HG03571 (cell line): ENCODE results near the gene LEO1.
"Not testable (repeated sequence)": the region's sequence is repeated elsewhere in the genome, so short reads cannot be mapped to it uniquely, and the experiment has no call there.

ENCODE experiments used
- ATAC-seq: cut with Tn5 transposase; IDR thresholded peaks from one replicate; pipeline ENCODE4 v1.9.1; 2021; ENCODE audit not compliant: unreplicated experiment

Gene LEO1

DNA sequence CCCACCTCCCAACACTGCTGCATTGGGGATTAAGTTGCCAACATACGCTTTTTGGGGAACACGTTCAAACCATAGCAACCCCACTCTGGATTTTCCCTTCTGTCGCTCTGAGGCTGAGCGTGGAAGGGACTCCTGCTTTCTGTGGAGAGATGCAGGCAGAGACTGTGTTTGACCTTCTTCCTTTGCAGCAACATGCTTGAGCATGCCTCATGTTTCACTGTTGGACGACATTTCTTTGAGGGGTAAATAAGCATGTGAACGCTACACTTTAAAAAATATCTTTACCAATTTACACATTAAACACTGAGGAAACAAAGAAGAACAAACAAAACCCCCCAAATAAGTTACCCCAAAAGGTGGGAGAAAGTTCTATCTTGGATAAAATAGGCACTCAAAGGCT is 33.2 kb upstream of the LEO1 start:
- no peak for ATAC-seq

DNA sequence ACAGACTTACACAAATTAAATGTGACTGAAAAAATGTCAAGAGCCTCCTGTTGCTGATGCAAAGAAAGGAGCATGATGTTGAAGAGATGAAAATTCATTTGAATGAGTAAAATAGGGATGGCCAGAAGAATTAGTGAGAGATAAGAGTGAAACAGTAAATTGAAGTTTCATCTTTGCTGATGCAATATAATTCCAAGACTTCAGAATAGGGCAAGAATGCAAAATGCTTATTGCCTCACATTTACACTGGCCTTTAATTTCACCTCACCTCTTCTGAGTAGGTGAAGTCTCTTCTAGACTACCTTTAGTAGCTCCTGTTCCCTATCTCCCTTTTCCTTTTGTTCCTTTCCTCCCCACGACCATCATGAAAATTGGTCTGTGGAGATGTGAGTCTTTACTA is 32.1 kb upstream of the LEO1 start:
- ATAC-seq: no peak

DNA sequence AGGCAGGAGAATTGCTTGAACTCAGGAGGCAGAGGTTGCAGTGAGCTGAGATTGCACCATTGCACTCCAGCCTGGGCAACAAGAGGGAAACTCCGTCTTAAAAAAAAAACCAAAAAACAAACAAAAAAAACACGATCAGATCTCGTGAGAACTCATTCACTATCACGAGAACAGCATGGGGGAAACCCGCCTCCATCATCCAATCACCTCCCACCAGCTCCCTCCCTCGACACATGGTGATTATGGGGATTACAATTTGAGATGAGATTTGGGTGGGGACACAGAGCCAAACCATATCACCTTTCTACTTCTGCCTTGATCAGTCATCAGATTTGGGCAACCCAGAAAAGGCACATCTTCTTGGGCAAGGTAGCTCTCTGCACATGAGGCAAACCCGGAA is 31.5 kb upstream of the LEO1 start:
- ATAC-seq: not testable (repeated sequence)

DNA sequence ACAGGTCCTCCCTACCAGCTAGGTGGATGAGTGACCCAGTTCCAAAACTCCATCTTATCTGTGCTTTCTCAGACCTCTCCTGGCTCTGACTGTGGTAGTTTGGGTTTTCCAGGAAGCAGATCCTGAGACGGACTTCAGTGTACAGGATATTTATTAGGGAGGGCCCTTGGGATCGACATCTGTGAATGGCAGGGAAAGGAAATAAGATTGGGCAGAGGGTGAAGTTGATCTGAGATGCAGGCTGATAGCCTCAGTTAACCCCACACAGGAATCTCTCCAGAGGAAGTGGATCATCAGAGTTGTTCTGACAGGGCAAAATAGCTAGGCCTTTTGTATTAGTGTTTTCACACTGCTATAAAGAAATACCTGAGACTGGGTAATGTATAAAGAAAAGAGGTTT is 30.8 kb upstream of the LEO1 start:
- no peak for ATAC-seq

- no peak for ATAC-seq
Measured at GRCh38 chr15:51992953-51993352, 21.4 kb upstream of the LEO1 start.

GRCh38 chr15:51991141-51991540 is 19.6 kb upstream of the LEO1 start:
- ATAC-seq: no peak

GRCh38 chr15:51982770-51983103 is 11.2 kb upstream of the LEO1 start:
- no peak for ATAC-seq

DNA sequence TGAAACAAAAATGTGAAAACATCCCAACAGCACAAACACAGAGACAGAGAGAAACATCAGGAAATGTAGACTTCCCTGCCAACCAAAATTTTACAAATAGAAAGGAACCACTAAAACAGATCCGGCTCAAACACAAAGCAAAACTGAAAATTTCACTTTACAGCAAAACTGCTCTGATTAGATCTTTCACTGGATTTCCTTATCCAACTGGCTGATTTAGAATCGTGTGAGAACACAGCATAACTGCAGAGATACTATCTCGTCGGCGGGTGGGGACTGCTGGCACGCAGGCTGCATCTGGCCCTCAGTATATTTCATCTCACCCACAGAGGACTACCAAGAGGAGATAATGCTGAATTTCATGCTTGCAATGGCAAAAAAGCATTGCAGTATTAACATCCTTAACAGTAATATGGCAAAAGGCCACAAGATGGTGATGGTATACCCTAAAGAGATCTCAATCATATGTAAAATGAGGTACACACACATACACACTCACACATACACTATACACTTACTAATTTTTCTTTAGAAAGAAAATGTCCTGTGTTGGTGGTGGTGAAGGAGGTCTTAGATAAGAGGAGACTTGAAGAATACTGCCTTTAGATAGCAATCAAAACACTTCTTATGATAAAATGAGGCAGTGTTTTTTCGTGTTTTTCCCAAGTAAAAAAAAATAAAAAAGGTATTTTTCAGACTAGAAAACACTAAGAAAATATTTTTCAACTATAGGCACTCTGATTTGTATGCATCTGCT is 10.6 kb upstream of the LEO1 start:
- peak; percentile 94 for ATAC-seq

DNA sequence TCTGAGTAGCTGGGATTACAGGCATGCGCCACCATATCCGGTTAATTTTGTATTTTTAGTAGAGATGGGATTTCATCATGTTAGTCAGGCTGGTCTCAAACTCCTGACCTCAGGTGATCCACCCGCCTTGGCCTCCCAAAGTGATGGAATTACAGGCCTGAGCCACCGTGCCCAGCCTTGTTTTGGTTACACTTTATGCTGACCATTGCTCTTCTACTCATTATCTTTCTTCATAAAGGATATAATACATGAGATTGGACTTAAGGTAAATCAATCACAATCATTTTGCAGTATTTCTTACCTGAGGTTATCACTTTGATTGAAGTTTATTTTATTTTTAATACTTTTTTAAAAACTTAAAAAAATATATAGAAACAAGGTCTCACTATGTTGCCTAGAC is 2.2 kb upstream of the LEO1 start:
- no peak for ATAC-seq

- no peak for ATAC-seq
Measured at GRCh38 chr15:51973220-51973619, 1.6 kb upstream of the LEO1 start.

- ATAC-seq: no peak
Measured at GRCh38 chr15:51971032-51971374, 575 bp downstream of the LEO1 start.

GRCh38 chr15:51970132-51970817 is 1.3 kb downstream of the LEO1 start:
- ATAC-seq: no peak

GRCh38 chr15:51969728-51970127 is 1.9 kb downstream of the LEO1 start:
- ATAC-seq: no peak

DNA sequence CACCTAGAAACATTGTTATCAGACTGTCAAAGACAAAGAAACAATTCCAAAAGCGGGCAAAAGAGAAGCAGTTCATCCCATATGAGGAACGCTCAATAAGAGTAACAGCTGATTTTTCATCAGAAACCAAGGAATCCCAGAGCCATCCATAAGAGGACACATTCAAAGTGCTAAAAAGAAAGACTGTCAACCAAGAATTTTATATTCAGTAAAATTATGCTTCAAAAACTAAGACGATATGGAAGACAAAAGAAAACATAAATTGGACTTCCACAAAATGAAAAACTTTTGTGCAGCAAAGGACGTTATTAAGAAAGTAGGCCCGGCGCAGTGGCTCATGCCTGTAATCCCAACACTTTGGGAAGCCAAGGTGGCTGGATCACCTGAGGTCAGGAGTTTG is 4.0 kb downstream of the LEO1 start:
- no peak for ATAC-seq

GRCh38 chr15:51966192-51966591 is 5.4 kb downstream of the LEO1 start:
- ATAC-seq: no peak

DNA sequence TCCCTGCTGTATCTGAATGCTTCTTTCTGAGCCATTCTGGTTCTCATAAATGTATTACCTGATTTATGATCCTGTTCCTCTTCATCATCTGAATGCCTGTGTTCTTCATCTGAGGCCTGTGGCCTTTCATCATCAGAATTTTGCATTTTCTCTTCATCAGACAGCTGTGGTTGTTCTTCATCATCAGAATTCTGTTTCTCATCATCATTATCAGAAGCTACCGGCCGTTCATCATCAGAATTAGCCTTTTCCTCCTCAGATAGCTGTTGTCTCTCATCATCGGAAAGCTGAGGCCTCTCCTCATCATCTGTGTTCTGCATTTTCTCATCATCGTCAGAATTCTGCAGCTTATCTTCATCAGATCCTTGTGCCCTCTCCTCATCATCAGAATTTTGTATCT is 5.9 kb downstream of the LEO1 start:
- ATAC-seq: no peak

DNA sequence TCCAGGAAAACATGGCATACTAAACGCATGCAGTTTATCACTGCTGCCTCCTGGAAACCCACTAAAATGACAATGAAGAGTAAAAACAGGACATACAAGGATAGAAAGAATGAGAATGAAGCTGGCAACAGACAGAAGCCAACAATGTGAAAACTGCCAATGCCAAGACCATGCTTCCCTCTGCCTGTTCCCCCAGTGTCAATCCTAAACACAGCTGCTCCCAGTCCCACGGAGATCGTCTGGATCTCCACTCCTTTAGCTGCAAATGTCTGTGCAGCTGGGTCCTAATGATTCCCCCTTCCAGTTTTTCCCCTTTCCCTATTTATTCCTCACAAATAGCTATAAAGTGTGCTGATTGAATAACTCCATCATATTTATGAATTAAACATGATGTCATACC is 16.1 kb downstream of the LEO1 start:
- no peak for ATAC-seq

GRCh38 chr15:51952805-51953204 is 18.8 kb downstream of the LEO1 start:
- ATAC-seq: no peak

- no peak for ATAC-seq
Measured at GRCh38 chr15:51947124-51947523, 24.5 kb downstream of the LEO1 start.

DNA sequence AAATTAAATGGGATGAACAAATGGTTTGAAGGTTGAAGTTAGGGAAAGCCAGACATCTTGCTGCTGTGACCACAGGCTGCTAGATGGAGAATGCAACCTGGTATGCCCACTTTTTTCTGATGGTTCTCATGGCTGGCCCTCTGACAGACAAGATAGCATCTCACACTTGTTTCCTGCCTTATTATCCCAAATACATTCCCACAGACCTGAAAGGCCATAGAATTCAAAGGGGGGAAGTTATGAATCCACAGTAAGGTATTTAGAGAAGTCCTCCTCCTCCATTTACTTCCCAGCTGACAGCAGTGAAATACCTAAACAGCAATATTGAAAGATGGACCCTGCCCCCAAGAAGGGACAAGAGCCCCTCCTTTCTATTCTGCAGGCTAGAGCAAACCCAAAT is 32.4 kb downstream of the LEO1 start:
- no peak for ATAC-seq

DNA sequence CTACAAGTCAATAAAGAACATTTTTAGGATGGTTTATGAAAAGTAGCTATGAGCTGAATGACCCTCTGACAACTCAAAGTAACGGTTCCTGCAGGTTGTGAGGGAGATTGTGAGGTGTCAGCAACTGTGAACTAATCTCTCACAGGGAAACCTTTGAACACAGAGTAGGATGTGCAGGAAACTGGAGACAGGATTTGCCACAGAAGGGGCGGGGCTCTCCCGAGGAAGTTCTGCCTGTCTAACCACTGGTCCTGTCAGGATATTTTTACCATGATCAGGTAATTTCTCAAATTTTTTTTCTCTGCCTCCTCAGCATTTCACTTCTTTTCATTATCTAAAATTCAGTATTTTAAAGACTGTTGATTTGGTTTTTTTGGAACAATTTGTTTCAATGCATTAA is 33.3 kb downstream of the LEO1 start:
- no peak for ATAC-seq

DNA sequence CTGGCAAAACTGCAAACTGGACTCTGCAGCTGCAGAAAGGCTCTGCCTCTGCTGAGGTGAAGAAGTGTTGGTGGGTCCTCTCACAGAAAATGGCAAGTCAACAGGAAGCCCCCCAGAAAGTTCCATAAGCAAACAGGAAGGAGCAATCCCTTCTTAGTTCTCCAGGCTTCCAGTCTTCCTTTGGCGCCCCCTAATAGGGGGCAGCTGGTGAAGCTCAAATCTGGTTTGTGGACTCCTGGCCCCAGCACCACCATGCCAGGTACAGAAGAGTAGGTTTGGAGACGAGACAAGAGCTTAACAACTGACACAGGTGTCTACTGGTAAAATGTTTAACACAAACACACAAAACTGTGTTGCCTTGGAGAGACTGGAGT is 35.5 kb downstream of the LEO1 start:
- ATAC-seq: no peak

GRCh38 chr15:51935466-51936104 is 36.0 kb downstream of the LEO1 start:
- ATAC-seq: peak; percentile 90
